ENCODE results near the gene RELN. TPM values are rescaled to one million over a fixed set of nuclear protein-coding genes. Genes with fewer than 3 reads are reported as not detected.

Gene RELN
- total RNA-seq, result 9.8 TPM

GRCh38 chr7:103989200-103989784 lies at the start of gene RELN:
RELN (minus strand) TSS chr7:103989658; CDS start chr7:103989356, 302 bp downstream.

GRCh38 chr7:103446049-103446520 lies 543.4 kb downstream of the RELN start, which contains the start of gene SLC26A5:
SLC26A5 (minus strand) TSS chr7:103446207; CDS start chr7:103421514, 24,693 bp downstream.

Small RNA genes lying within 50 kb of the gene (small RNA-seq; reads per million reads assigned to genes)
- not detected for gene RF00019 (ENCODE audit: low replicate concordance)

Other genes with a start within 250 kb of the RELN start
- 22.8 TPM for gene ORC5, start 218.4 kb upstream of the RELN start, total RNA-seq

Data from metanephros (tissue), 2 donors.